Neural progenitor cell (in vitro differentiated cells): ENCODE results near the gene ABI3BP.

Experiments
- EZH2phosphoT487 ChIP-seq: fragments of 200-600 bp; sonication (generic); IDR thresholded peaks from 2 replicates; pipeline ENCODE4 v1.6.1; 2017; ENCODE audit warnings: antibody characterized with exemption
- TF ChIP-seq, protein P1 (sequence below): fragments of 200-600 bp; sonication (generic); IDR thresholded peaks from 2 replicates; pipeline ENCODE4 v1.5.1; 2017; ENCODE audit warnings: antibody characterized with exemption, mild to moderate bottlenecking

DNA sequence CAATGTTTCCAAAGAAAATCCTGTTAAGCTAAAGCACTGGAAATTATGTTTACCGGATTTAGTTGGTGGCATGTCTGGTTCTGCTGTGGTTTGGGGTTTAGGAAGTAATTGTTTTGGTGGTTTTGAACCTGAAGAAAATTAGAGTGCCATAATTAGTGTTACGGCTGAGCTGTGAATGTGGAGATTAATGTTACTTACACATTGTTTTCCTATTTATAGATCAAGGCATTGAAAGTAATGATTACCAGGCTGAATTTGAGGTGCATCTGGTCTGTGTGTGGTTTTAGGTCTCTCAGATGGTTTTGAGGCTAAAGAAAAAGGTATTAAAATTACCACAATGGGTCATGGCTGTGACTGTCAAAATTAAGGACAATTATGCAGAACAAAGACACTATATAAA is 155.1 kb downstream of the ABI3BP start:
- TF ChIP-seq, protein P1, sequence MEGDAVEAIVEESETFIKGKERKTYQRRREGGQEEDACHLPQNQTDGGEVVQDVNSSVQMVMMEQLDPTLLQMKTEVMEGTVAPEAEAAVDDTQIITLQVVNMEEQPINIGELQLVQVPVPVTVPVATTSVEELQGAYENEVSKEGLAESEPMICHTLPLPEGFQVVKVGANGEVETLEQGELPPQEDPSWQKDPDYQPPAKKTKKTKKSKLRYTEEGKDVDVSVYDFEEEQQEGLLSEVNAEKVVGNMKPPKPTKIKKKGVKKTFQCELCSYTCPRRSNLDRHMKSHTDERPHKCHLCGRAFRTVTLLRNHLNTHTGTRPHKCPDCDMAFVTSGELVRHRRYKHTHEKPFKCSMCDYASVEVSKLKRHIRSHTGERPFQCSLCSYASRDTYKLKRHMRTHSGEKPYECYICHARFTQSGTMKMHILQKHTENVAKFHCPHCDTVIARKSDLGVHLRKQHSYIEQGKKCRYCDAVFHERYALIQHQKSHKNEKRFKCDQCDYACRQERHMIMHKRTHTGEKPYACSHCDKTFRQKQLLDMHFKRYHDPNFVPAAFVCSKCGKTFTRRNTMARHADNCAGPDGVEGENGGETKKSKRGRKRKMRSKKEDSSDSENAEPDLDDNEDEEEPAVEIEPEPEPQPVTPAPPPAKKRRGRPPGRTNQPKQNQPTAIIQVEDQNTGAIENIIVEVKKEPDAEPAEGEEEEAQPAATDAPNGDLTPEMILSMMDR: no peak
- TF ChIP-seq EZH2phosphoT487: no peak
